Measurements from ENCODE around the gene PLGRKT. TPM values are rescaled to one million over a fixed set of nuclear protein-coding genes. Genes with fewer than 3 reads are reported as not detected.
A peak's percentile ranks its signal among the peaks of the same experiment; 100 is the strongest.
"Not testable (repeated sequence)": the region's sequence is repeated elsewhere in the genome, so short reads cannot be mapped to it uniquely, and the experiment has no call there.

PLGRKT gene
- total RNA-seq, 2 experiments from 2014 or later = 48.9 to 51.4 TPM

GRCh38 chr9:5440426-5440825, 2.7 kb upstream of the PLGRKT start:
- Mint-ChIP-seq H3K27me3 (ENCODE audit: low read depth) (no peaks in the 10 kb centered on the region), H3K9me3 (peaks cover 3% of the 10 kb centered on the region), H3K4me3 (no peak overlapping the region), H3K4me1 (ENCODE audit: low read depth) (peaks cover 55% of the 10 kb centered on the region), H3K36me3 (ENCODE audit: low read depth) (peaks cover 20% of the 10 kb centered on the region), H3K27ac (peak overlapping the region; percentile 31)
- intact Hi-C loops (cut with micrococcal nuclease) = no loop called here
- no peak for DNase-seq
- CTCF ChIA-PET = interaction anchor here (0.7 to 5.6 kb wide), 10 partner anchors 10 to 496 kb away, joined by 3 to 47 read pairs (median 4); partner anchors contain the start of gene CD274

- H3K27ac Mint-ChIP-seq = peak overlapping the region; percentile 98
- no peaks in the 10 kb centered on the region for H3K27me3 Mint-ChIP-seq (ENCODE audit: low read depth)
- peaks cover 54% of the 10 kb centered on the region for H3K4me1 Mint-ChIP-seq (ENCODE audit: low read depth)
- H3K4me3 Mint-ChIP-seq = peak overlapping the region; percentile 92
- intact Hi-C loops (cut with micrococcal nuclease) = loop anchor here (1.0 to 5.0 kb wide), 5 partner anchors 329 to 776 kb away; partner anchors contain the start of genes PLPP6, RANBP6 and RCL1
- CTCF ChIA-PET = interaction anchor here (0.5 to 5.6 kb wide), 8 partner anchors 12 to 252 kb away, joined by 3 to 47 read pairs (median 8); partner anchors contain the start of gene CD274
- peaks cover 30% of the 10 kb centered on the region for H3K36me3 Mint-ChIP-seq (ENCODE audit: low read depth)
- DNase-seq = peak; percentile 76
- H3K9me3 Mint-ChIP-seq = no peaks in the 10 kb centered on the region
These were observed 807 bp upstream of the PLGRKT start for GRCh38 chr9:5438301-5439162.

- DNase-seq = no peak
- Mint-ChIP-seq H3K4me3 (peak overlapping the region; percentile 92), H3K36me3 (ENCODE audit: low read depth) (peaks cover 44% of the 10 kb centered on the region), H3K9me3 (no peaks in the 10 kb centered on the region), H3K27me3 (ENCODE audit: low read depth) (no peaks in the 10 kb centered on the region), H3K27ac (peak overlapping the region; percentile 98), H3K4me1 (ENCODE audit: low read depth) (peaks cover 46% of the 10 kb centered on the region)
- intact Hi-C loops (cut with micrococcal nuclease) = loop anchor here (2.0 to 5.0 kb wide), 7 partner anchors 100 to 774 kb away; partner anchors contain the start of genes CDC37L1 and PLPP6
- CTCF ChIA-PET = interaction anchor here (0.9 to 5.6 kb wide), 3 partner anchors 147 to 247 kb away, joined by 3 to 47 read pairs (median 12); no protein-coding TSS in a partner anchor
These were observed 1.3 kb downstream of the PLGRKT start for GRCh38 chr9:5436441-5436840.

GRCh38 chr9:5435912-5436311, 1.8 kb downstream of the PLGRKT start:
- H3K9me3 Mint-ChIP-seq = no peaks in the 10 kb centered on the region
- no peaks in the 10 kb centered on the region for H3K27me3 Mint-ChIP-seq (ENCODE audit: low read depth)
- peaks cover 47% of the 10 kb centered on the region for H3K36me3 Mint-ChIP-seq (ENCODE audit: low read depth)
- intact Hi-C loops (cut with micrococcal nuclease) = loop anchor here (2.0 to 5.0 kb wide), 7 partner anchors 99 to 774 kb away; partner anchors contain the start of genes CDC37L1 and PLPP6
- H3K4me3 Mint-ChIP-seq = no peak overlapping the region
- peak overlapping the region; percentile 98 for H3K27ac Mint-ChIP-seq
- CTCF ChIA-PET = interaction anchor here (3.7 to 5.6 kb wide), 2 partner anchors 147 to 153 kb away, joined by 12 to 47 read pairs; no protein-coding TSS in a partner anchor
- peaks cover 42% of the 10 kb centered on the region for H3K4me1 Mint-ChIP-seq (ENCODE audit: low read depth)
- DNase-seq = no peak

- H3K4me3 Mint-ChIP-seq; H3K9me3 Mint-ChIP-seq; CTCF ChIA-PET; intact Hi-C loops (cut with micrococcal nuclease); DNase-seq; H3K27me3 Mint-ChIP-seq (ENCODE audit: low read depth); H3K27ac Mint-ChIP-seq: not testable (repeated sequence)
- H3K36me3 Mint-ChIP-seq (ENCODE audit: low read depth) = peaks cover 52% of the 10 kb centered on the region
- peaks cover 33% of the 10 kb centered on the region for H3K4me1 Mint-ChIP-seq (ENCODE audit: low read depth)
These were observed 3.6 kb downstream of the PLGRKT start for GRCh38 chr9:5433841-5434810.

GRCh38 chr9:5433328-5433727, 4.4 kb downstream of the PLGRKT start:
- Mint-ChIP-seq H3K36me3 (ENCODE audit: low read depth) (peaks cover 52% of the 10 kb centered on the region), H3K4me1 (ENCODE audit: low read depth) (peaks cover 27% of the 10 kb centered on the region)
- H3K4me3 Mint-ChIP-seq; CTCF ChIA-PET; H3K27me3 Mint-ChIP-seq (ENCODE audit: low read depth); intact Hi-C loops (cut with micrococcal nuclease); DNase-seq; H3K9me3 Mint-ChIP-seq; H3K27ac Mint-ChIP-seq: not testable (repeated sequence)

GRCh38 chr9:5432890-5433289, 4.8 kb downstream of the PLGRKT start:
- H3K4me3 Mint-ChIP-seq; CTCF ChIA-PET; intact Hi-C loops (cut with micrococcal nuclease); DNase-seq; H3K27ac Mint-ChIP-seq; H3K27me3 Mint-ChIP-seq (ENCODE audit: low read depth); H3K9me3 Mint-ChIP-seq: not testable (repeated sequence)
- Mint-ChIP-seq H3K4me1 (ENCODE audit: low read depth) (peaks cover 26% of the 10 kb centered on the region), H3K36me3 (ENCODE audit: low read depth) (peaks cover 52% of the 10 kb centered on the region)

- H3K27me3 Mint-ChIP-seq (ENCODE audit: low read depth) = no peaks in the 10 kb centered on the region
- no peaks in the 10 kb centered on the region for H3K9me3 Mint-ChIP-seq
- no peak for DNase-seq
- H3K27ac Mint-ChIP-seq = no peak overlapping the region
- CTCF ChIA-PET = interaction anchor here (0.6 kb wide), 1 partner anchor 158 kb away, joined by 4 read pairs; no protein-coding TSS in a partner anchor
- H3K4me3 Mint-ChIP-seq = no peak overlapping the region
- peaks cover 13% of the 10 kb centered on the region for H3K4me1 Mint-ChIP-seq (ENCODE audit: low read depth)
- intact Hi-C loops (cut with micrococcal nuclease) = no loop called here
- H3K36me3 Mint-ChIP-seq (ENCODE audit: low read depth) = peaks cover 37% of the 10 kb centered on the region
These were observed 6.8 kb downstream of the PLGRKT start for GRCh38 chr9:5430912-5431311.

- peaks cover 29% of the 10 kb centered on the region for H3K36me3 Mint-ChIP-seq (ENCODE audit: low read depth)
- intact Hi-C loops (cut with micrococcal nuclease) = loop anchor here (10.0 kb wide), 1 partner anchor 165 kb away; no protein-coding TSS in a partner anchor
- H3K4me3 Mint-ChIP-seq = no peak overlapping the region
- peaks cover 6% of the 10 kb centered on the region for H3K4me1 Mint-ChIP-seq (ENCODE audit: low read depth)
- DNase-seq = no peak
- H3K27ac Mint-ChIP-seq = no peak overlapping the region
- CTCF ChIA-PET = no interaction called here
- no peaks in the 10 kb centered on the region for H3K27me3 Mint-ChIP-seq (ENCODE audit: low read depth)
- no peaks in the 10 kb centered on the region for H3K9me3 Mint-ChIP-seq
These were observed 7.7 kb downstream of the PLGRKT start for GRCh38 chr9:5429873-5430564.

- H3K4me1 Mint-ChIP-seq (ENCODE audit: low read depth) = peaks cover 6% of the 10 kb centered on the region
- no peak for DNase-seq
- H3K36me3 Mint-ChIP-seq (ENCODE audit: low read depth) = peaks cover 22% of the 10 kb centered on the region
- no peak overlapping the region for H3K4me3 Mint-ChIP-seq
- intact Hi-C loops (cut with micrococcal nuclease) = loop anchor here (10.0 kb wide), 1 partner anchor 164 kb away; no protein-coding TSS in a partner anchor
- H3K9me3 Mint-ChIP-seq = no peaks in the 10 kb centered on the region
- H3K27ac Mint-ChIP-seq = no peak overlapping the region
- no peaks in the 10 kb centered on the region for H3K27me3 Mint-ChIP-seq (ENCODE audit: low read depth)
- CTCF ChIA-PET = interaction anchor here (0.8 to 1.6 kb wide), 2 partner anchors 159 to 671 kb away, joined by 3 read pairs; no protein-coding TSS in a partner anchor
These were observed 8.8 kb downstream of the PLGRKT start for GRCh38 chr9:5428794-5429528.

- H3K36me3 Mint-ChIP-seq (ENCODE audit: low read depth) = peaks cover 22% of the 10 kb centered on the region
- DNase-seq = no peak
- no peak overlapping the region for H3K27ac Mint-ChIP-seq
- no peak overlapping the region for H3K4me3 Mint-ChIP-seq
- intact Hi-C loops (cut with micrococcal nuclease) = loop anchor here (10.0 kb wide), 1 partner anchor 163 kb away; no protein-coding TSS in a partner anchor
- CTCF ChIA-PET = interaction anchor here (0.8 to 5.3 kb wide), 4 partner anchors 160 to 670 kb away, joined by 3 to 45 read pairs (median 3); partner anchors contain the start of gene INSL6
- H3K9me3 Mint-ChIP-seq = no peaks in the 10 kb centered on the region
- H3K27me3 Mint-ChIP-seq (ENCODE audit: low read depth) = no peaks in the 10 kb centered on the region
- peaks cover 6% of the 10 kb centered on the region for H3K4me1 Mint-ChIP-seq (ENCODE audit: low read depth)
These were observed 9.6 kb downstream of the PLGRKT start for GRCh38 chr9:5428172-5428571.

All from activated naive CD4-positive, alpha-beta T cell treated with anti-CD3 and anti-CD28 coated beads for 36 hours (primary cell).